Natural killer cell treated with Interleukin-12 subunit alpha and Interleukin-12 subunit beta and Interleukin-15 and Interleukin-18, amount 100 ng/mL, for 72 hours (primary cell): ENCODE results near the gene DNM1L. TPM values are rescaled to one million over a fixed set of nuclear protein-coding genes. Genes with fewer than 3 reads are reported as not detected.
"Not testable (repeated sequence)": the region's sequence is repeated elsewhere in the genome, so short reads cannot be mapped to it uniquely, and the experiment has no call there.

Experiments used
- ATAC-seq, 2 donors: fragments of 150-1000 bp; cut with Tn5 transposase in 1 of 2; sonication (Bioruptor Pico), chemical (Tn5 transposase) in 1 of 2; 2 replicates each; pipeline ENCODE4 v1.10.0; 2021
- DNase-seq: peaks from one replicate; pipeline ENCODE4 v3.0.0; 2022; ENCODE audit warnings: low spot score
- H3K27ac Mint-ChIP-seq, 2 donors: 1 replicate in 1 of 2; 2 replicates in 1 of 2; pipeline ENCODE4 v1.8.0; 2022; ENCODE audit warnings: mixed read lengths in 2 of 2, mild to moderate bottlenecking in 1 of 2, moderate library complexity in 1 of 2
- H3K27me3 Mint-ChIP-seq, 2 donors: 1 replicate in 1 of 2; 2 replicates in 1 of 2; pipeline ENCODE4 v1.8.0; 2022; ENCODE audit warnings: mixed read lengths in 2 of 2
- H3K36me3 Mint-ChIP-seq: one replicate; pipeline ENCODE4 v1.8.0; 2022; ENCODE audit warnings: mixed read lengths
- H3K4me1 Mint-ChIP-seq, 2 donors: 1 replicate in 1 of 2; 2 replicates in 1 of 2; pipeline ENCODE4 v1.8.0; 2022; ENCODE audit warnings: low read depth in 2 of 2, mixed read lengths in 2 of 2, mild to moderate bottlenecking in 1 of 2
- H3K4me3 Mint-ChIP-seq: one replicate; pipeline ENCODE4 v1.8.0; 2022; ENCODE audit warnings: mixed read lengths
- H3K9me3 Mint-ChIP-seq: 2 replicates; pipeline ENCODE4 v1.8.0; 2022; ENCODE audit warnings: mixed read lengths
- total RNA-seq, 2 donors: library from RNA; stranded (reverse); gene quantifications; one replicate each; pipeline ENCODE4 v1.2.3, GENCODE V29; 2022

The DNM1L gene
- total RNA-seq, 2 donors from 2014 or later = 66.4 to 93.3 TPM

DNA sequence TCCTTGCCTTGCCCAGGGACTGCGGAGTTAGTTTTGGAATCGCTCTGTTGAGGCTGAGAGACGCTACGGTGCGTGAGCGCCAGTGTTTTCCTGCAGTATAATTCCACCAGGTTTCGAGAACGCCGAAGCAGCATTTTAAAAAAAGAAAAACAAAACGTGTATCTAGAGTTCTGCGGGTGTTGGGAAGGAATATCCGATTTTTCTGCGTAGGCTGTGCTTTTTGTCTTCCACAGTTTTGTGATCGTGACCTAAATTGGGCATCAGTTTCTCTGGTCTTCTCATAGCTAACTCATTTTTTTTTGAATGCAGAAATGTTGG is 778 bp downstream of the DNM1L start:
- Mint-ChIP-seq H3K9me3 (no peaks in the 10 kb centered on the region), H3K27ac (peak overlapping the region; percentile 76 to 91), H3K36me3 (no peaks in the 10 kb centered on the region), H3K4me1 (peaks cover 13 to 23% of the 10 kb centered on the region in 2 donors), H3K4me3 (peak overlapping the region; percentile 90), H3K27me3 (no peaks in the 10 kb centered on the region)
- ATAC-seq (no peak), DNase-seq (no peak)

DNA sequence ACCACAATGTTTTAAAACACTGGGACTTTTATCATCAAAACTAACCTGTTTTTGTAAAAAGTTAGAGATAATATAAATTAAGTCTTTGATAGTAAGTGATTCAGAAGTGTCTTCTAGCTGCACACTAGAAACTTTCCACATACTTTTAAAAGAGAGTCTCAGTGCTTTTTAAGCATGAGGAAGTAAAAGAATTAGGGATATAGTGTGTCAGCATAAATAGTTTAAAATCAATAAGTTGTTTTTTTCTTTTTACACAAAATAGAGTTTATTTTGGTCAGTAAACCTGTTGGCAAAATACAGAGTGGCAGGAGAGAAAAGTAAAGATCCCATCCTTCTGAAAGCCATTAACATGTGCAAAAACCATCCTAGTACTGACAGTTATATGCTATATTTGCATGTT is 1.7 kb downstream of the DNM1L start:
- Mint-ChIP-seq H3K27me3 (no peaks in the 10 kb centered on the region), H3K9me3 (no peaks in the 10 kb centered on the region), H3K4me1 (peaks cover 13 to 23% of the 10 kb centered on the region in 2 donors), H3K27ac (peak overlapping the region in 1 of 2 donors; percentile 91), H3K4me3 (peak overlapping the region; percentile 90), H3K36me3 (no peaks in the 10 kb centered on the region)
- no peak for DNase-seq
- no peak for ATAC-seq

- H3K27me3 Mint-ChIP-seq = no peaks in the 10 kb centered on the region
- ATAC-seq (no peak), DNase-seq (no peak)
- H3K4me3 Mint-ChIP-seq = no peak overlapping the region
- H3K4me1 Mint-ChIP-seq = peaks cover 13 to 24% of the 10 kb centered on the region in 2 donors
- H3K27ac Mint-ChIP-seq = no peak overlapping the region
- no peaks in the 10 kb centered on the region for H3K36me3 Mint-ChIP-seq
- no peaks in the 10 kb centered on the region for H3K9me3 Mint-ChIP-seq
These were observed 2.2 kb downstream of the DNM1L start for GRCh38 chr12:32681272-32681671.

GRCh38 chr12:32686340-32686739 is 7.2 kb downstream of the DNM1L start:
- Mint-ChIP-seq H3K4me3 (no peak overlapping the region), H3K4me1 (peaks cover 12 to 33% of the 10 kb centered on the region in 2 donors), H3K36me3 (no peaks in the 10 kb centered on the region), H3K27ac (no peak overlapping the region), H3K9me3 (no peaks in the 10 kb centered on the region), H3K27me3 (no peaks in the 10 kb centered on the region)
- DNase-seq (no peak), ATAC-seq (no peak)

DNA sequence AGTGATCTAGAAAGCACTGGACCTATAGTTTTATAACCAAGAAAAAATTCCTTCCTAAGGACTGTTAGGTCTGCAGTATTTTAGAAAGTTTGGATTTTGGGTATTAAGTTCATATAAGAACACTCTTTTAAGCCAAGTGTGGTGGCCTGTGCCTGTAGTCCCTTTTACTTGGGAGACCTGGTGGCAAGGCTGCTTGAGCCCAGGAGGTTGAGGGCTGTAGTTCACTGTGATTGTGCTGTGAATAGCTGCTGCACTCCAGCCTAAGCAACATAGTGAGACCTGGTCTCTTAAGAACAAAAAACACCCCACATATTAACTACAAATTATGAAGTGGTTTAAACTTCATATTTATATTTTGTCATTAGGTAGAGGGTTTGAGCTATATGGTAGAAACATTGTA is 9.7 kb downstream of the DNM1L start:
- H3K36me3 Mint-ChIP-seq = no peaks in the 10 kb centered on the region
- no peak for DNase-seq
- peaks cover 21 to 46% of the 10 kb centered on the region in 2 donors for H3K4me1 Mint-ChIP-seq
- H3K27ac Mint-ChIP-seq = no peak overlapping the region
- H3K9me3 Mint-ChIP-seq = no peaks in the 10 kb centered on the region
- H3K4me3 Mint-ChIP-seq = no peak overlapping the region
- ATAC-seq = no peak
- no peaks in the 10 kb centered on the region for H3K27me3 Mint-ChIP-seq

GRCh38 chr12:32690927-32691326 is 11.8 kb downstream of the DNM1L start:
- Mint-ChIP-seq H3K9me3 (no peaks in the 10 kb centered on the region), H3K4me3 (no peak overlapping the region), H3K4me1 (peaks cover 26 to 50% of the 10 kb centered on the region in 2 donors), H3K27ac (no peak overlapping the region), H3K36me3 (peaks cover 5% of the 10 kb centered on the region), H3K27me3 (no peaks in the 10 kb centered on the region)
- DNase-seq (no peak), ATAC-seq (no peak)

DNA sequence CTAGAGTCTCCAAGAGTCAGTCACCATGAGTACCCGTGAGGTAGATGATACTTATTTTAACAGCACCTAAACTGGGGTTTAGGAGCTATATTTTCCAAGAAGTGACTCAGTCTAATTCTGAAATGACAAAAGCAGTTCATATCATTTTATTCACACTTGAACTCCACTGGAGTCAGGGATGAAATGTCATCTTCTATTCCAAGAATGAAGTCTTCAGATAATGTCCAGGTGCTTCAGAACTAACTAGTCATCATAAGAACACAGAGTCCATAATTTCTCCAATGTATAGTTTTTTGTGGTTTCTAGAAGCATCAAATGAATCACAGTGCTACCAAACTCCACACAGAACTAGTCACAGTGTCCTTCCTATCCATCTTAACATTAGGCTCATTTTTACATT is 13.3 kb downstream of the DNM1L start:
- DNase-seq (no peak), ATAC-seq (peak in 1 of 2 donors; percentile 59)
- Mint-ChIP-seq H3K27ac (no peak overlapping the region), H3K4me1 (peaks cover 25 to 43% of the 10 kb centered on the region in 2 donors), H3K4me3 (no peak overlapping the region), H3K36me3 (peaks cover 5% of the 10 kb centered on the region), H3K27me3 (no peaks in the 10 kb centered on the region), H3K9me3 (no peaks in the 10 kb centered on the region)

DNA sequence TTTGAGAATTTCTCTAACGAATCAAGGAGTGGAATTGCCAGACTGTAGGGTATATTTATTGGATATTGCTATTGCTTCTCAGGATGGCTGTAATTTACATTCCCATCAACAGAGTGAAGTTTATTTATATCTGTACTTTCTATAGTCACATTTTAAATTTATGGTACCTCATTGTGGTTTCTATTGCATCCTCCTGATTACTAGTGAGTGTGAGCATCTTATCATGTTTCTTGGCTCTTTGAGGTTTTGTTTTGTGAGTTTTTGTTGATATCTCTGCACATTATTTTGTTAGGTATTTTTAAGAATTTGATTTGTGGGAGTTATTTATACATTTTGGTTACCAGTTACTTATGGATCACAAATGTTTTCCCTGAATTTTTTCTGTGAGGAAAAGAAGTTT is 13.9 kb downstream of the DNM1L start:
- ATAC-seq (no peak), DNase-seq (no peak)
- no peaks in the 10 kb centered on the region for H3K27me3 Mint-ChIP-seq
- no peak overlapping the region for H3K4me3 Mint-ChIP-seq
- no peak overlapping the region for H3K27ac Mint-ChIP-seq
- H3K36me3 Mint-ChIP-seq = peaks cover 5% of the 10 kb centered on the region
- peaks cover 27 to 45% of the 10 kb centered on the region in 2 donors for H3K4me1 Mint-ChIP-seq
- no peaks in the 10 kb centered on the region for H3K9me3 Mint-ChIP-seq

DNA sequence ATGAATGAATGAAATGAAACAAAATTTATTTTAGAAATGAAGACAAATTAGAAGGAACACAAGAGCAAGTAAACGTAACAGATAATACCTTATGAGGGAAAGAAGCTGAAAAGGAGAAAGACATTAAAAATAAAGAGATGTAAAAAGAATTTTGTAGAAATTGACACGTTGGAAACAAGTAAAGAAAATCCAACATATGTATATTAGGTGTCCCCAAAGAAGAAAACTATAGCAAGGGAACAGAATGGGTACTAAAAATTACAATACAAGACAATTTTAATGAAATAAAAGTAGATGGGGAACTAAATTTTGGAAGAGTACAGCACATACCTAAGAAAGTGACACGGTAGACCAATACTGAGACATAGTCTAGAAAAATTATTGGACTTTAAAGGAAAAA is 16.7 kb downstream of the DNM1L start:
- ATAC-seq = no peak
- H3K36me3 Mint-ChIP-seq = peaks cover 5% of the 10 kb centered on the region
- no peak for DNase-seq
- peaks cover 27 to 35% of the 10 kb centered on the region in 2 donors for H3K4me1 Mint-ChIP-seq
- H3K27me3 Mint-ChIP-seq = no peaks in the 10 kb centered on the region
- no peak overlapping the region for H3K4me3 Mint-ChIP-seq
- H3K27ac Mint-ChIP-seq = no peak overlapping the region
- no peaks in the 10 kb centered on the region for H3K9me3 Mint-ChIP-seq

- peak overlapping the region in 1 of 2 donors; percentile 69 for H3K27ac Mint-ChIP-seq
- no peaks in the 10 kb centered on the region for H3K27me3 Mint-ChIP-seq
- ATAC-seq (no peak), DNase-seq (no peak)
- peaks cover 5% of the 10 kb centered on the region for H3K36me3 Mint-ChIP-seq
- no peaks in the 10 kb centered on the region for H3K9me3 Mint-ChIP-seq
- peaks cover 19 to 24% of the 10 kb centered on the region in 2 donors for H3K4me1 Mint-ChIP-seq
- no peak overlapping the region for H3K4me3 Mint-ChIP-seq
These were observed 18.3 kb downstream of the DNM1L start for GRCh38 chr12:32697445-32697844.

DNA sequence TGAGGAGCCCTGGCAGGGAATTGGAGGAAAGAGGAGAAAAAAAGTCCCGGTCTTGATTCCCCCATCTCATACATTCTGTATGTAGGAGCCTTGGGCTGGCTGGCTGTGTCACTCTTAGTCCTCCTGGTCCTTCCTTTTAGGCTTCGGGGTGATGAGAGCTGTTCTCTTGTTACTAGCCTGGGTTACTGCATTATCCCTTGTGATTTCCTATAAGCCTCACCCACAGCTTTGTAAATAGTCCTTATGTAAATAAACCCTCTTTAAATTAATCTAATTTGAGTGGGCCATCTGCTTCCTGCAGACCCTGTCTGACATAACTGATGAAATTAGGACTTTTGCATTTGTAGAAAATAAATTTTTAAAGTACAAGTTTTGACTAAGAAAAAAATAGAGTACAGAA is 19.2 kb downstream of the DNM1L start:
- H3K36me3 Mint-ChIP-seq = peaks cover 5% of the 10 kb centered on the region
- H3K4me1 Mint-ChIP-seq = peaks cover 16 to 17% of the 10 kb centered on the region in 2 donors
- H3K4me3 Mint-ChIP-seq = no peak overlapping the region
- H3K9me3 Mint-ChIP-seq = no peaks in the 10 kb centered on the region
- no peak for DNase-seq
- H3K27me3 Mint-ChIP-seq = no peaks in the 10 kb centered on the region
- no peak overlapping the region for H3K27ac Mint-ChIP-seq
- ATAC-seq = no peak

- not testable (repeated sequence) for DNase-seq
These were observed 20.3 kb downstream of the DNM1L start for GRCh38 chr12:32699437-32699836.

DNA sequence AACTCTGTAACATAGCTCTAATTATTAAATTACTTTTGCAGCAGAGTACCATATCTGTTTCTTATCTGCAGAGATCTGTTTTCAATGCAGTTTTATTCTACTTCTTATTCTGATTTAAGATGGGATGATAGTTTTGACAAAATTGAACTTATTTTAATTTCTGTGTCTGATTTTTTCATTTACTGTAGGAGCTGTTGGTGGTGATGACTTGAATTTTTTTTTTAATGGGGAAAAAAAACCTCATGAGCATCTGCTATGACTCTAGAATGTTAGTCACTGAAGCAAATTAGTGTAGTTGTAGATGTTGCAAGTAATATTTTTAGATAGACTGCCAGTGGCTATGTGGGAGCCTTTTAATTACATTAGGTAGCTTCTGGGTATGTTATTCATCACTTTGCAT is 23.4 kb downstream of the DNM1L start:
- H3K9me3 Mint-ChIP-seq = no peaks in the 10 kb centered on the region
- no peak for ATAC-seq
- H3K27ac Mint-ChIP-seq = no peak overlapping the region
- H3K4me3 Mint-ChIP-seq = no peak overlapping the region
- H3K4me1 Mint-ChIP-seq = peaks cover 4 to 8% of the 10 kb centered on the region in 2 donors
- H3K27me3 Mint-ChIP-seq = no peaks in the 10 kb centered on the region
- H3K36me3 Mint-ChIP-seq = no peaks in the 10 kb centered on the region
- no peak for DNase-seq

More at GRCh38 chr12:32699437-32699836, 20.3 kb downstream of the DNM1L start:
- H3K36me3 Mint-ChIP-seq, H3K9me3 Mint-ChIP-seq, H3K4me3 Mint-ChIP-seq, ATAC-seq, H3K27me3 Mint-ChIP-seq, H3K27ac Mint-ChIP-seq: not testable (repeated sequence)
- H3K4me1 Mint-ChIP-seq = peaks cover 7 to 11% of the 10 kb centered on the region in 2 donors

DNA sequence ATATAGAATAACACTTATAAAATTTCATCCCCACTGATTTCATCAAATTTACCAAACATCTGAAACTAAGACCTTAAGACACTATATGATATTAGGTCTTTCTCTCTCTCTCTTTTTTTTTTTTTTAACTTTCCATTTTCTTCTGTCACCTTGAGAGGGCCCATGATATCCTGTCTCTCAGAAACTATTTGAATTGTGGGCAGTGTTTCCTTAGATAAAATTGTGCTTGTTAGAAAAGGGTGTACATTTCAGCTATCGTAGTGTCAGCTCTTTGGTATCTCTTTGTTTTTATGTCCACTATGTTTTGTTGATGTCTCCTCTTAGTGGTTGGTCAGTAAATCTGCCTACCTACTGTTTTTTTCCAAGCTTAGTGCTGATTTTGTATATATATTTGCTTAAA is 23.8 kb downstream of the DNM1L start:
- no peak overlapping the region for H3K4me3 Mint-ChIP-seq
- no peak for ATAC-seq

GRCh38 chr12:32705783-32706182 is 26.7 kb downstream of the DNM1L start:
- no peaks in the 10 kb centered on the region for H3K27me3 Mint-ChIP-seq
- no peaks in the 10 kb centered on the region for H3K36me3 Mint-ChIP-seq
- H3K9me3 Mint-ChIP-seq = no peaks in the 10 kb centered on the region
- peaks cover 0 to 7% of the 10 kb centered on the region in 2 donors for H3K4me1 Mint-ChIP-seq
- no peak overlapping the region for H3K27ac Mint-ChIP-seq
- H3K4me3 Mint-ChIP-seq = no peak overlapping the region
- DNase-seq (no peak), ATAC-seq (no peak)

More for the DNA sequence above, 23.8 kb downstream of the DNM1L start:
- Mint-ChIP-seq H3K27me3 (no peaks in the 10 kb centered on the region), H3K4me1 (peaks cover 3 to 7% of the 10 kb centered on the region in 2 donors), H3K27ac (no peak overlapping the region), H3K36me3 (no peaks in the 10 kb centered on the region), H3K9me3 (no peaks in the 10 kb centered on the region)
- no peak for DNase-seq
